Spleen (tissue), 7 donors: ENCODE results near the gene ZNF207.

Experiments used
- POLR2A ChIP-seq, 3 donors: fragments of 450-650 bp; IDR thresholded peaks; one replicate each; pipeline ENCODE4 v1.5.1; 2017; ENCODE audit warnings: antibody characterized with exemption in 3 of 3, mild to moderate bottlenecking in 1 of 3
- TF ChIP-seq, protein P1 (sequence below), 11 experiments: fragments of 200-600 bp in 7 of 11; fragments of 450-650 bp in 4 of 11; sonication (generic) in 4 of 11; IDR thresholded peaks in 8 of 11; conservative IDR thresholded peaks in 3 of 11; 1 replicate in 7 of 11; 2 replicates in 4 of 11; pipeline versions ENCODE4 v1.4.0 to v1.8.0; 2016 to 2021; ENCODE audit warnings: antibody characterized with exemption in 11 of 11, inconsistent platforms in 4 of 11, mild to moderate bottlenecking in 1 of 11
- donor health status: DM: no; HTN: no; CAD: no; lungs with moderate emphysema.
- donor health status: DM: no; HTN: no; CAD: no.
- donor health status: DM: no; HTN: no; CAD: no.

DNA sequence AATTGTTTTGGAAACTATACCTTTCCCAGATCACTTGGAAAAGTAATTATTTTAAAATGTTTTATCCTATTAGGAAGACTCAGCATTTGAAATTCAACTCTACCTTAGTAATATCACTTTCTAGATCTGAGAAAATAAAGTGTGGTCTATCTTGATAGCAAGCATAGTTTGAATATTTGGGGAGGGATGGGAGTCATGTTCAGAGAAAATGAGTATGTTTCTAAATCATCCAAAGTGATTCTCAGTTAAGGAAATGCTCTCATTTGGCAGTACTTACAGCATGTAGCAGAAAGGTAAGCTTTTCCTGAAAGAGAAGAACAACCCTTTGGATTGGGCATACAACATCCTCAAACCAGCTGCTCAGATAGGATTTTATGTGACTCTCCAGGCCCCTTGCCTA, 14.9 kb upstream of the ZNF207 start:
- TF ChIP-seq, protein P1, sequence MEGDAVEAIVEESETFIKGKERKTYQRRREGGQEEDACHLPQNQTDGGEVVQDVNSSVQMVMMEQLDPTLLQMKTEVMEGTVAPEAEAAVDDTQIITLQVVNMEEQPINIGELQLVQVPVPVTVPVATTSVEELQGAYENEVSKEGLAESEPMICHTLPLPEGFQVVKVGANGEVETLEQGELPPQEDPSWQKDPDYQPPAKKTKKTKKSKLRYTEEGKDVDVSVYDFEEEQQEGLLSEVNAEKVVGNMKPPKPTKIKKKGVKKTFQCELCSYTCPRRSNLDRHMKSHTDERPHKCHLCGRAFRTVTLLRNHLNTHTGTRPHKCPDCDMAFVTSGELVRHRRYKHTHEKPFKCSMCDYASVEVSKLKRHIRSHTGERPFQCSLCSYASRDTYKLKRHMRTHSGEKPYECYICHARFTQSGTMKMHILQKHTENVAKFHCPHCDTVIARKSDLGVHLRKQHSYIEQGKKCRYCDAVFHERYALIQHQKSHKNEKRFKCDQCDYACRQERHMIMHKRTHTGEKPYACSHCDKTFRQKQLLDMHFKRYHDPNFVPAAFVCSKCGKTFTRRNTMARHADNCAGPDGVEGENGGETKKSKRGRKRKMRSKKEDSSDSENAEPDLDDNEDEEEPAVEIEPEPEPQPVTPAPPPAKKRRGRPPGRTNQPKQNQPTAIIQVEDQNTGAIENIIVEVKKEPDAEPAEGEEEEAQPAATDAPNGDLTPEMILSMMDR (IDR thresholded peaks at IDR 0.05 in 8 of 11, conservative IDR thresholded peaks at IDR 0.05 in 3 of 11) = no peak
- TF ChIP-seq POLR2A (IDR thresholded peaks at IDR 0.05) = no peak
